ENCODE measurements around the gene NECTIN3.

GRCh38 chr3:111112913-111113312 is 41.3 kb downstream of the NECTIN3 start:
- no peak for TF ChIP-seq SMAD1 (IDR thresholded peaks at IDR 0.05; ENCODE audit: low read depth, partially characterized antibody)
- TF ChIP-seq CTCF (IDR thresholded peaks at IDR 0.05 in 2 of 3, conservative IDR thresholded peaks at IDR 0.05 in 1 of 3; ENCODE audit: control insufficient read depth in 2 of 3, extremely low read depth in 1 of 3, insufficient read depth in 1 of 3, low read depth in 3 of 3, low read length in 3 of 3), result no peak
- no peak for TF ChIP-seq CHD2 (IDR thresholded peaks at IDR 0.05; ENCODE audit: borderline replicate concordance, low read depth, low read length)

All from GM12878 (cell line).